ENCODE measurements around the gene TBCEL. TPM values are rescaled to one million over a fixed set of nuclear protein-coding genes. Genes with fewer than 3 reads are reported as not detected.

TBCEL gene
- total RNA-seq, 1 experiment from 2014 or later, result 11.6 TPM

DNA sequence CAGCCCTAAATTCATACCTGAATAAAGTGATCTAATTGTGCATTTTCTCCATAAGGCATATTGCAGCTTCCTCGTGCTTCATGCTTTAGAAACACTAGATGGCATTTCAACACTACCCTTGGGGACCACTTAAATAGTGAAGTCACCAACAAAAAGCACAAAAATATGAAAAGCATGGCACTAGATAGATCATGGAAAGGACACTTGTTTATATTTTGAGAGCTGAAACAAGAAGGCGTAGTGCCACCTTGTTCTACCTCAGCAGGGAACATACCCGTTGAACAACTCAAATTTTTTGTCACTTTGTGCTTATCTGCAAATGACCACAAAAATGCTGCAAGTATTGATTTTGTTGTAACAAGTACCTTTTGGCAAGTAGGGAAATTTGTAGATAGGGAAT lies 8.6 kb downstream of the TBCEL start:
- no peaks in the 10 kb centered on the region for H3K9me3 ChIP-seq (ENCODE audit: insufficient read depth, low read depth)
- no peaks in the 10 kb centered on the region for H3K36me3 ChIP-seq (ENCODE audit: low read depth)
- TF ChIP-seq CTCF (conservative IDR thresholded peaks at IDR 0.05) (0 out of 2 replicates have a peak, but pooled peaks have one; percentile 16), EZH2 (IDR thresholded peaks at IDR 0.05; ENCODE audit: low read depth) (no peak)
- H2AFZ ChIP-seq, result no peak overlapping the region
- no peak overlapping the region for H3K27ac ChIP-seq
- H3F3A ChIP-seq (ENCODE audit: insufficient read depth, low read depth), result no peaks in the 10 kb centered on the region
- H3K4me2 ChIP-seq, result no peak overlapping the region
- peak in 1 of 2 experiments; percentile 52 for DNase-seq
- intact Hi-C loops (cut with micrococcal nuclease; ENCODE audit: unreplicated experiment), result no loop called here
- 0 out of 2 replicates have a peak, but pooled peaks cover 5% of the 10 kb centered on the region for H3K4me1 ChIP-seq (replicated peaks; ENCODE audit: insufficient read depth)
- no peaks in the 10 kb centered on the region for H3K9me2 ChIP-seq (ENCODE audit: insufficient read depth)
- CTCF ChIA-PET, result no interaction called here
- H3K79me2 ChIP-seq (ENCODE audit: low read depth), result no peaks in the 10 kb centered on the region
- H4K20me1 ChIP-seq (ENCODE audit: insufficient read depth), result peaks cover 10% of the 10 kb centered on the region
- no peak overlapping the region for H3K4me3 ChIP-seq
- H3K27me3 ChIP-seq (ENCODE audit: insufficient read depth, low read depth), result no peaks in the 10 kb centered on the region
- POLR2A ChIA-PET (ENCODE audit: unreplicated experiment), result no interaction called here
- no TSS peak for BruUV-seq (replicated peaks)

DNA sequence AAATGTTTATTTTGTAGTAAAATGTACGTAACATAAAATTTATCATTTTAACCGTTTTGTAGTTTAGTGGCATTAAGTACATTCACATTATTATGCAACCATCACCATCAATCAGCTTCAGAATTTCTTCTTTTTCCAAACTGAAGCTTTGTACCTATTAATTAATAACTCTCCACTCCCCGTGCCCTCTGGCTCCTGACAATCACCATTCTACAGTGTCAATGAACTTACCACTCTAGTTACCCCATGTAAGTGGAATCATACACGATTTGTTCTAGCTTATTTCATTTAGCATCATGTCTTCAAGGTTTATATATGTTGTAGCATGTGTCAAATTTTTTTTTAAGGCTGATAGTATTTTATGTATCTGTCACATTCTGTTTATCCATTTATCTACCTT lies 9.7 kb downstream of the TBCEL start:
- intact Hi-C loops (cut with micrococcal nuclease; ENCODE audit: unreplicated experiment), result no loop called here
- H3K79me2 ChIP-seq (ENCODE audit: low read depth), result no peaks in the 10 kb centered on the region
- TF ChIP-seq CTCF (conservative IDR thresholded peaks at IDR 0.05), result no peak
- no peak for TF ChIP-seq EZH2 (IDR thresholded peaks at IDR 0.05; ENCODE audit: low read depth)
- H3K9me3 ChIP-seq (ENCODE audit: insufficient read depth, low read depth), result no peaks in the 10 kb centered on the region
- H3K4me1 ChIP-seq (replicated peaks; ENCODE audit: insufficient read depth), result 0 out of 2 replicates have a peak, but pooled peaks cover 5% of the 10 kb centered on the region
- H3K4me3 ChIP-seq, result no peak overlapping the region
- no peaks in the 10 kb centered on the region for H3K36me3 ChIP-seq (ENCODE audit: low read depth)
- POLR2A ChIA-PET (ENCODE audit: unreplicated experiment), result no interaction called here
- CTCF ChIA-PET, result no interaction called here
- no TSS peak for BruUV-seq (replicated peaks)
- no peak overlapping the region for H3K4me2 ChIP-seq
- H3K27ac ChIP-seq, result no peak overlapping the region
- no peaks in the 10 kb centered on the region for H3F3A ChIP-seq (ENCODE audit: insufficient read depth, low read depth)
- DNase-seq, result no peak
- H3K9me2 ChIP-seq (ENCODE audit: insufficient read depth), result no peaks in the 10 kb centered on the region
- H3K27me3 ChIP-seq (ENCODE audit: insufficient read depth, low read depth), result no peaks in the 10 kb centered on the region
- H2AFZ ChIP-seq, result no peak overlapping the region
- peaks cover 10% of the 10 kb centered on the region for H4K20me1 ChIP-seq (ENCODE audit: insufficient read depth)

DNA sequence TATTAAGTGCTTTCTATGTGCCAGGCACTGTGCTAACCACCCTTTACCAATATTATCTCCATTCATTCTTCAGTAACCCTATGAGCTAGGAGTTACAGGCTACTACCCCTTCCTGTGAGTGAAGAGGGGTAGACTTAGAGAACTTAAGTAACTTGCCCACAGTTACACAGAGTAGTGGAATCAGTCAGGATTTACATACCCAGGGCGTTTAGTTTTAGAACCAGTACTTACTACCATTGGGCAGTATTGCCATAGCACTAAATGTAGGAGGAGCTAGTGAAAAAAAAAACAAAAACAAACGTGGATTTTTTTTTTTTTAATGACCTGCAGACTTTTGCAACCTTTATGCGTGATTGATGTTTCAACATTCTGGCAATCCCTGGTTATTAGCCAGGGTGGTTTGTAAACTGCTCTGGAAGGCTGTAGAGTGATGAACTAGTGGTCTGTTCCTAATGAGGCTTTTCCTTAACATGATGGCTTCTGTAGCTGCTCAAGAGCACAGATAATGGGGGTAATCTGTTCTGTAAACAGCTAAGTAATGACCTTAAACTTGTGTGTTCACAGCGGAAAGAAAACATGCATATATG lies 11.4 kb downstream of the TBCEL start:
- no peaks in the 10 kb centered on the region for H3K79me2 ChIP-seq (ENCODE audit: low read depth)
- no peaks in the 10 kb centered on the region for H3K27me3 ChIP-seq (ENCODE audit: insufficient read depth, low read depth)
- no peak for TF ChIP-seq EZH2 (IDR thresholded peaks at IDR 0.05; ENCODE audit: low read depth)
- no peak for TF ChIP-seq CTCF (conservative IDR thresholded peaks at IDR 0.05)
- CTCF ChIA-PET, result interaction anchor here (0.7 kb wide), 1 partner anchor 8 kb away, joined by 4 read pairs; no protein-coding TSS in a partner anchor
- no TSS peak for BruUV-seq (replicated peaks)
- DNase-seq, result no peak
- H2AFZ ChIP-seq, result no peak overlapping the region
- H3K9me2 ChIP-seq (ENCODE audit: insufficient read depth), result no peaks in the 10 kb centered on the region
- H3K9me3 ChIP-seq (ENCODE audit: insufficient read depth, low read depth), result no peaks in the 10 kb centered on the region
- 0 out of 2 replicates have a peak, but pooled peaks cover 5% of the 10 kb centered on the region for H3K4me1 ChIP-seq (replicated peaks; ENCODE audit: insufficient read depth)
- POLR2A ChIA-PET (ENCODE audit: unreplicated experiment), result no interaction called here
- peaks cover 7% of the 10 kb centered on the region for H4K20me1 ChIP-seq (ENCODE audit: insufficient read depth)
- intact Hi-C loops (cut with micrococcal nuclease; ENCODE audit: unreplicated experiment), result no loop called here
- no peak overlapping the region for H3K4me3 ChIP-seq
- no peak overlapping the region for H3K4me2 ChIP-seq
- H3F3A ChIP-seq (ENCODE audit: insufficient read depth, low read depth), result no peaks in the 10 kb centered on the region
- no peaks in the 10 kb centered on the region for H3K36me3 ChIP-seq (ENCODE audit: low read depth)
- no peak overlapping the region for H3K27ac ChIP-seq

Data from PC-9 (cell line).